Keratinocyte (primary cell): ENCODE data around the gene FANCC.

Experiments
- CTCF ChIP-seq, 3 experiments: IDR thresholded peaks in 1 of 3; conservative IDR thresholded peaks in 1 of 3; optimal IDR thresholded peaks in 1 of 3; 2 replicates in 2 of 3; 3 replicates in 1 of 3; pipeline versions ENCODE3 to v1.5.1; 2011; ENCODE audit warnings: low read length in 3 of 3, mild to moderate bottlenecking in 3 of 3, moderate library complexity in 2 of 3, control low read depth in 1 of 3, inconsistent platforms in 1 of 3; ENCODE audit not compliant: insufficient read depth in 2 of 3; ENCODE audit errors: extremely low read depth in 1 of 3
- EZH2 ChIP-seq: IDR thresholded peaks from one replicate; pipeline ENCODE4 v1.6.1; 2012; ENCODE audit warnings: inconsistent platforms, mild to moderate bottlenecking, low read length, moderate library complexity

GRCh38 chr9:95175523-95175922 is 142.0 kb downstream of the FANCC start:
- TF ChIP-seq CTCF (optimal IDR thresholded peaks at IDR 0.05 in 1 of 3, IDR thresholded peaks at IDR 0.05 in 1 of 3, conservative IDR thresholded peaks at IDR 0.05 in 1 of 3; ENCODE audit: extremely low read depth in 1 of 3, insufficient read depth in 2 of 3, low read length in 3 of 3) (no peak), EZH2 (no peak)
